ENCODE data around the gene CCDC60. TPM values are rescaled to one million over a fixed set of nuclear protein-coding genes. Genes with fewer than 3 reads are reported as not detected.
A peak's percentile ranks its signal among the peaks of the same experiment; 100 is the strongest.

The CCDC60 gene
- total RNA-seq, 1 experiment from 2014 or later: not detected

DNA sequence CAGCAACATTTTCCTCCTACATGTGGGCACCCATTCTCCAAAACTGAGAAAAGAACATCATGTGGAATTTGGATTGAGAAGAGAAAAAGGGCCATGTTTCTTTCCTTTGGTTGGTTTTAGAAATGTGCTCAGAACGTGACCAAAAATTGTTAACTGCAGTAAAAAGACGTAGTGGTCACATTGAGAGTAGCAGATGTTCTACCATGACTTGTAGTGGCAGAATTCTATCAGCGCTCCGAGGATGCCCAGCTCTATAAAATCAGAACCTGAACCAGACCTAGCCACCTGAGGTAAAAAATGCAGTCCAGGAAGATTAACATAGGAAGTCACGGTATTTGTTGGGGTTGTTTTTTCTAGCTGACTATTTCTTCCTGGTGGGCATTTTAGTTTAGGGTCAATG, 157.3 kb downstream of the CCDC60 start:
- Histone ChIP-seq H3K27me3 (replicated peaks) (no peaks in the 10 kb centered on the region), H3K9me3 (replicated peaks) (no peaks in the 10 kb centered on the region), H3K4me3 (no peak overlapping the region), H3K27ac (no peak overlapping the region), H3K4me1 (replicated peaks) (no peaks in the 10 kb centered on the region), H3K36me3 (no peaks in the 10 kb centered on the region)
- DNase-seq (ENCODE audit: low read depth in 1 of 2, low spot score in 2 of 2): no peak

DNA sequence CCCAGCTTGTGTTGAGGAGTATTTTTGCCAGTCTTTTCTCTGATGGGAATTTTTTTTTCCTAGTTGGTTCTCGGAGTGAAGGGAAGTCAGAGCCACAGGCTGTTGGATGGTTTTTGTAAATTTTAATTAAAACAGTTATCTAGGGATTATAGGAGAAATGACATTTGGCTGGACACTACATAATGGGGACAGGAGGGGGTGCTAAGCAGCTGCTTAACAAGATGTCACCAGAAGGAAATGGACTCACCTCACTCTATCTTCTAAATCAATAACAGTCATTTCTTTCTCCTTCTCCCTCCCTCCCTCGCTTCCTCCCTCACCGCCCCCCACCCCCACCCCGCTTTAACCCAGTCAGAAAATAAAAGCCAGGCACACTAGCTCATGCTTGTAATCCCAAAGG, 165.7 kb downstream of the CCDC60 start:
- DNase-seq (ENCODE audit: low read depth in 1 of 2, low spot score in 2 of 2): no peak
- no peaks in the 10 kb centered on the region for H3K9me3 ChIP-seq (replicated peaks)
- no peaks in the 10 kb centered on the region for H3K36me3 ChIP-seq
- no peaks in the 10 kb centered on the region for H3K27me3 ChIP-seq (replicated peaks)
- no peak overlapping the region for H3K4me3 ChIP-seq
- no peaks in the 10 kb centered on the region for H3K4me1 ChIP-seq (replicated peaks)
- H3K27ac ChIP-seq: no peak overlapping the region

DNA sequence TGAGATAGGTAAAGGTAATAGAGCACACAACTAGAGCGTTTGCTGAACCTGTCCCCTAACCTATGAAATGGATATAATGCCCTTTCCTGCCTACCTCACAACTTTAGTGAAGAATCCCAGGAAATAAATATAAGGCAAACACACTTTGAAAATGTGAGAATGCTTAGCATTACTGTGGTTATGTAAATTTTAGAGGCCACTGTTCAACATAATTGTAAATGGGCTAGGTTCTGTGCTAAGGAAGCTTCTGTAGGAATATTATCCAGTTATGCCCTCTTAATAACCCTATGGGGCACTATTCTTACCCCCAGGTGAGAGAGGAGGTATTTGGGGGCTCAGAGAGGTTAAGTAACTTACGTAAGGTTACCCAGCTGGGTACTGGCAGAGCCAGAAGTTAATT, 166.5 kb downstream of the CCDC60 start:
- Histone ChIP-seq H3K27me3 (replicated peaks) (no peaks in the 10 kb centered on the region), H3K4me3 (no peak overlapping the region), H3K9me3 (replicated peaks) (no peaks in the 10 kb centered on the region), H3K4me1 (replicated peaks) (no peaks in the 10 kb centered on the region), H3K36me3 (no peaks in the 10 kb centered on the region), H3K27ac (no peak overlapping the region)
- no peak for DNase-seq (ENCODE audit: low read depth in 1 of 2, low spot score in 2 of 2)

DNA sequence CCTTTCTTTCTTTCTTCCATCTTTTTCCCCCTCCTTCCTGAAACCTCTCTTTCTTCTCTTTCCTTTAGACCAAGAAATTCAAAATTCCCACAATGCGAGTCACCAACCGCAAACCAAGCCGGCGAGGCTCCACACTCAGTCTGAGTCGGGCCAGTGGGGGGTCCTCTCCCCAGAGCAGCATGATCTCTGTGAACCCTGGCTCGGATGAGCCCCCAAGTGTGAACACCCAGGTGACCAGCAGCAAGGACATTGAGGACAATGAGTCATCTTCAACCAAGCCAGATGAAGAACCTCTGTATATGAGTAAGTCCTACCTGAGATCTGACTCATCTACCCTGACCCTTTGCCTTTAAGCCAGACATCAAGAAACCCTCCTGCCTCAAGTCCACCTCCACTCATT, 170.5 kb downstream of the CCDC60 start:
- Histone ChIP-seq H3K4me3 (no peak overlapping the region), H3K36me3 (no peaks in the 10 kb centered on the region), H3K27ac (no peak overlapping the region), H3K9me3 (replicated peaks) (no peaks in the 10 kb centered on the region), H3K27me3 (replicated peaks) (no peaks in the 10 kb centered on the region), H3K4me1 (replicated peaks) (no peaks in the 10 kb centered on the region)
- DNase-seq (ENCODE audit: low read depth in 1 of 2, low spot score in 2 of 2): no peak

DNA sequence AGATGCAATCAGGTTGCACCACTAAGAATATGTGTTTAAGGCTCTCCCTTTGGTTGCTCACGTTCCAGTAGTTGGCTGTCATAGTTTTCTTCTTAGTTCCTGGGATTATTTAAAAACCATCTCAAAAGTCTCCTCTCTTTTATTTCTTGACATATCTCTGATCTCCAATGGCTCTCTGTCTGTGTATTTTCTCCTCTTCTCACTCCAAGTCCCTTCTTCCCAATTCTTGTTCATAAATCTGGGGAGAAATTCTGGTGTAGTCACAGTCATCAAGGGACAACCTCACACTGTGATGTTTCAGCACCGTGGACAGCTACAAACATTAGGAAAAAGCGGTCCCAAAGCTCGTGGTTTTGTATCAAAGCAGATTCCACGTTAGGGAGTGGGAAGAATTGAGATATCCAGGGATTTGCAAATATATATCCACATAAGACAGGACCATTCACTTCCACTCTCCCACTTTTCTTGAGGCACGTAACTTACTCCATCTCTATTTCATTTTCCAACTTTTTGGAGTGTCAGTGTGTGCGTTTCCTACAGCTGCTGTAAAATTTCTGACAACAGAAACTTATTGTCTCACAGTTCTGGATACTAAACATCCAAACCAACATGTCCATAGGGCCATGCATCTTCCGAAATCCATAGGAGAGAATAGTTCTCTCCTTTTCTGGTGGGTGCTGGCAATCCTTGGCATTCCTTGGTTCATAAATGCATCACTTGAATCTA, 178.4 kb downstream of the CCDC60 start:
- Histone ChIP-seq H3K9me3 (replicated peaks) (no peaks in the 10 kb centered on the region), H3K36me3 (no peaks in the 10 kb centered on the region), H3K4me1 (replicated peaks) (no peaks in the 10 kb centered on the region), H3K4me3 (no peak overlapping the region), H3K27ac (no peak overlapping the region), H3K27me3 (replicated peaks) (no peaks in the 10 kb centered on the region)
- DNase-seq (ENCODE audit: low read depth in 1 of 2, low spot score in 2 of 2): peak in 1 of 2 experiments; percentile 3

DNA sequence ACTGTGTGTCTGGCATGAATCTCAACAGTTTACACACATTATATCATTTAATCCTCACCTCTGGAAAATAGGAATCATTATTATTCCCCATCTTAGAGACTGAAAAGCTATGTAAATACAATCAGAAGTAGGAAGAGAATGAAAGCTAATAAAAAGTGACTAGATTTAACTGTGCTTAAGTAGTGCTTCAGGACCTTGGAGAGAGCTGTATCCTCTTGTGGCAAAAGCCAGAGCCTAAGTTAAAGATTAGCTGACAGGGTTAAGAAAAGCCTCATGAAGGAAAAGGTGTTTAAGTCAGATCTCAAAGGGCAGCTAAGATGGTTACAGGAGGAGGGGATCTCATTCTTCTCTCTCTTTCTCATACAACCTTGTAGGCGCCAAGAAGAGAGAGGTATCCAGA, 193.7 kb downstream of the CCDC60 start:
- Histone ChIP-seq H3K36me3 (no peaks in the 10 kb centered on the region), H3K9me3 (replicated peaks) (no peaks in the 10 kb centered on the region), H3K27ac (no peak overlapping the region), H3K4me1 (replicated peaks) (no peaks in the 10 kb centered on the region), H3K27me3 (replicated peaks) (no peaks in the 10 kb centered on the region), H3K4me3 (no peak overlapping the region)
- DNase-seq (ENCODE audit: low read depth in 1 of 2, low spot score in 2 of 2): no peak

DNA sequence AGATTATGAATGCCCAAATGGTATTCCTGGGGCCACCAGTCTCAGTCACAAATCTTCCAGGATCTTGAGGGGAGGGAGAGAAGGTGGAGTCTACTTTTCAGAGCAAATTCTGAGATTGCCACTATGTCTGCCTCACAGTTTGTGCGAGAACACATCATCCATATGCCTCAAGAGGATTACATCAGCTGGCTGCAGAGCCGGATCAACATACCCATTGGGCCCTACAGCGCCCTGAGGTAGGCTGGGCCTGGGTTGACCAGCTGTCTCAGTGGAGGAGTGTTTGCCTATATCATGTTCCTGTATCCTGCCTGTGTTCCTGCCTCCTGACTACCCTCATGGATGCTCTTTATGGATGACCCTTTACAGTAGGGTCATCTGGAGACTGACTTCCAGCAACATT, 205.9 kb downstream of the CCDC60 start:
- no peaks in the 10 kb centered on the region for H3K4me1 ChIP-seq (replicated peaks)
- no peaks in the 10 kb centered on the region for H3K27me3 ChIP-seq (replicated peaks)
- no peaks in the 10 kb centered on the region for H3K9me3 ChIP-seq (replicated peaks)
- H3K36me3 ChIP-seq: no peaks in the 10 kb centered on the region
- no peak overlapping the region for H3K27ac ChIP-seq
- no peak for DNase-seq (ENCODE audit: low read depth in 1 of 2, low spot score in 2 of 2)
- H3K4me3 ChIP-seq: no peak overlapping the region

DNA sequence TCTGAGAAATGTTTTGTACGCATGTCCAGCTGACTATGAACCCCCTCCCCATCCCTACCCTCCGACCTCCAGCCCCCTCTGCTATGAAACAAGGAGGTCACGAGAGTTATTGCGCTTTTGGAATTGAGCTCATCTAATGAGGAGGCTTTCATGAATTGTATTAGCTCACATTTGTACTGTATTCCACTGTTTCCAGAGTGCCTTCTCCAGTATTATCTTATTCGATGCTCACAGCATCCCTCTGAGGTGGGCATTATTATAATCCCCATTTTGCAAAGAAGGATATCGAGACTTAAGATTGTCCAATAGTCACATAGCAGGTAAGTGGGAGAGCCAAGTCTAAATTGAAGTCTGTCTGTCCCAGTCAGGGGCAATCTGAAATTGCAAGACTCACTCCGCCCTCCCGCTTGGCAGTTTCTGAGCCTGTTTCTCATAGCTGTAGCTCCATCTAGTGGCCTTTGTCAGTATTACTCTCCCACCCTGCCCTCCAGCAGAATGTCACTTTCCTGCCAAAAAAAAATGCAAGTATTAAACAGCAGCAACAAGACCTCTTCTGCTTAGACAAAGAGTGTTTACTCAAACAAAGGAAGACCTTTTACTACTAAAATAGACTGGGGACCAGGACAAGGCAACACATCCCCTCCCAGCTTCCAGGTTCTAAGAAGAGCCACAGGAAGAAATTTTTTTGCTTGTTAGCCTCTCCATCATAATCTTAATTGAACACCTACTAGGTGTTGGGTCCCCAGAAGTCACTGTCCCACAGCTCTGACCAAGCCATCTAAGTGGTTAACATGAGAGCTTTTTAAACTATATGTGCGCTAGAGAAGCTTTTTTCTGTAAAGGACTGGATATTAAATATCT, 210.5 kb downstream of the CCDC60 start:
- H3K27ac ChIP-seq: no peak overlapping the region
- H3K9me3 ChIP-seq (replicated peaks): no peaks in the 10 kb centered on the region
- H3K4me1 ChIP-seq (replicated peaks): no peaks in the 10 kb centered on the region
- H3K36me3 ChIP-seq: no peaks in the 10 kb centered on the region
- peak; percentile 48 to 60 for DNase-seq (ENCODE audit: low read depth in 1 of 2, low spot score in 2 of 2)
- H3K4me3 ChIP-seq: no peak overlapping the region
- no peaks in the 10 kb centered on the region for H3K27me3 ChIP-seq (replicated peaks)

DNA sequence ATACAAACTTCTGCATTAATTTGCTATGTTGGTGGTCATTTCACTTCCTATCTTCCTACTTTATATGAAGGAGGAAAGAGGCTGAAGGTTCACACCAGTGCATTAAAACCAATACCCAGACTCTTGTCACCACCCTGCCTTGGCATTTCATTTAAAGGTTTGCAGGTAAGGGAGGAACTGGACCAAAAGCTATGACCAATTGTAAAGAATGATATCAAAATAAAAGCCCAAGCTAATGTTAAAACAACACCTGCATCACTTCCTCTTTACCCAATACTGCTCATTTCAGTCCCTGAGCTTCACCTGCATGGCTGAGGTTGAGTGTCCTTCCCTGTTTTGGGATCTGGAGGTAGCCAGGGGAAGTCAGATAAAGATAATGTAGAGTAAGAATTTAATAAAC, 211.8 kb downstream of the CCDC60 start:
- Histone ChIP-seq H3K27me3 (replicated peaks) (no peaks in the 10 kb centered on the region), H3K27ac (no peak overlapping the region), H3K36me3 (no peaks in the 10 kb centered on the region), H3K4me3 (no peak overlapping the region), H3K4me1 (replicated peaks) (no peaks in the 10 kb centered on the region), H3K9me3 (replicated peaks) (no peaks in the 10 kb centered on the region)
- no peak for DNase-seq (ENCODE audit: low read depth in 1 of 2, low spot score in 2 of 2)

DNA sequence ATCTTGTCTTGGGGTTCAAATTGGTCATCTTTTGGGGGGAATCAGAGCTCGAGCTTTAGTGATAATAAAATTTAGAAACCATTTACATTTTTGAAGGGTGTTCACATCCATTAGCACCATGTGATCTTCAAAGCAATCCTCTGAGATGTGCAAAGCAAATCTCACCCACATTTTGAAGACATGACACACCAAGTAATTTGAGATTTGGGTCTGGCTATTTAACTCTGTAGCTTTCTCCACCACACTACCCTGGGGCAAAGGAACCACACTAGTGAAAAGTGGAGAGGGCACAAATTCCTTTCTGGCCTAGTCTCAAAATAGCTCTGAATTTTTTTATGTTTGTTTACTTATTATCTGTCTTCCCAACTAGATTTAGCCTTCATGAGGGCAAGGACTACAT, 212.5 kb downstream of the CCDC60 start:
- DNase-seq (ENCODE audit: low read depth in 1 of 2, low spot score in 2 of 2): no peak

DNA sequence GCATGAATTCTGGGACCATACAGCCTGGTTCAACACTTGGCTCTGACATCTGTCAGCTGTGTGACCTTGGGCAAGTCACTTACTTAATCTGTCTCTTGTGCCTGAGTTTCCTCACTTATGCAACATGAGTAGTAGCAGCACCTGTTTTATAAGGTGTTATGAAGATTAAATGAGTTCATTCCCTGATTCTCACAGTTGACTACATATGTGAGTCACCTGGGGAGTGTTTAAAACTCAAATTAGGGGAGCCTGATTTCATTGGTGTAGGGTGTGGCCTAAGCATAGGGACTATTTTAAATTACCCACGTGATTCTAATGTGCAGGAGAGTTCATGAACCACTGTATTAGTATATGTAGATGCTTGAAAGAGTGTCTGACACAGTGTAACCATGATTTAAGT, 222.3 kb downstream of the CCDC60 start:
- Histone ChIP-seq H3K27me3 (replicated peaks) (peaks cover 6% of the 10 kb centered on the region; the same call in 1 of the 2 replicates), H3K4me1 (replicated peaks) (no peaks in the 10 kb centered on the region), H3K4me3 (no peak overlapping the region), H3K36me3 (no peaks in the 10 kb centered on the region), H3K9me3 (replicated peaks) (no peaks in the 10 kb centered on the region), H3K27ac (no peak overlapping the region)
- DNase-seq (ENCODE audit: low read depth in 1 of 2, low spot score in 2 of 2): no peak

More for the DNA sequence above, 212.5 kb downstream of the CCDC60 start:
- Histone ChIP-seq H3K4me3 (no peak overlapping the region), H3K36me3 (no peaks in the 10 kb centered on the region), H3K27me3 (replicated peaks) (peaks cover 5% of the 10 kb centered on the region; the same call in 1 of the 2 replicates), H3K4me1 (replicated peaks) (no peaks in the 10 kb centered on the region), H3K27ac (no peak overlapping the region), H3K9me3 (replicated peaks) (no peaks in the 10 kb centered on the region)

DNA sequence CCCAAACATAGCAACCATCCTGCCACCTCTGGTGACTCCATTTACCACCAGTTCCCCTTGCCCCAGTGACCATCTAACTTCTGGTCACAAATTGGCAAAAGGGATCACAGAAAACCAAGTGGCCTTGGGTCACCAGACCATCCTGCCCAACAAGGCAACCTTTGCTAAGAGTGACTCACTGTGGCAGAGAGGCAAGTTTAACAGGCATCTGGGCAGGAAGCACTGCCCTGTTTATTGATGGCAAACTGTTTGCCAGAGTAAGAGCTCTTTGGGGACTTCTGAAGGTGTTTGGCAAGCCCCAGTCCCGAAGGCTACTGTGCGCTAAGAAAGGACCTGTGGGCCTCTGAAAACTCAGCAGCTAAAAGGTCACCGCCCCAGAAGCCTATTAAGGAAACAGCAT, 230.9 kb downstream of the CCDC60 start:
- Histone ChIP-seq H3K36me3 (no peaks in the 10 kb centered on the region), H3K9me3 (replicated peaks) (no peaks in the 10 kb centered on the region), H3K4me3 (no peak overlapping the region), H3K27ac (no peak overlapping the region), H3K4me1 (replicated peaks) (no peaks in the 10 kb centered on the region), H3K27me3 (replicated peaks) (no peaks in the 10 kb centered on the region)
- no peak for DNase-seq (ENCODE audit: low read depth in 1 of 2, low spot score in 2 of 2)

DNA sequence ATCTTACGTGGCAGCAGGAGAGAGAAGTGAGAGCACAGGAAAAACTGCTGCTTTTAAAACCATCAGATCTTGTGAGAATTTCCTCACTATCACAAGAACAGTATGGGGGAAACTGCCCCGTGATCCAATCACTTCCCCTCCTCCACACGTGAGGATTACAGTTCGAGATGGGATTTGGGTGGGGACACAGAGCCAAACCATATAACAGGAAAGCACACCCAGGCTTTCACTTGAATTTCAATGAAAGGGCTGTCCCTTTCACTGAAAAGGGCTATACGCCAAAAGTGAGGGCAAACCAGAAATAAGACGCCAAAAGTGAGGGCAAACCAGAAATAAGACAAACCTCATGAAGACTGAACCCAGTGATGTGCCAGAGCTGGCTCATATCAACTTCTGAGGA, 236.2 kb downstream of the CCDC60 start:
- no peaks in the 10 kb centered on the region for H3K4me1 ChIP-seq (replicated peaks)
- H3K9me3 ChIP-seq (replicated peaks): no peaks in the 10 kb centered on the region
- no peaks in the 10 kb centered on the region for H3K36me3 ChIP-seq
- no peaks in the 10 kb centered on the region for H3K27me3 ChIP-seq (replicated peaks)
- H3K27ac ChIP-seq: no peak overlapping the region
- DNase-seq (ENCODE audit: low read depth in 1 of 2, low spot score in 2 of 2): no peak
- H3K4me3 ChIP-seq: no peak overlapping the region

DNA sequence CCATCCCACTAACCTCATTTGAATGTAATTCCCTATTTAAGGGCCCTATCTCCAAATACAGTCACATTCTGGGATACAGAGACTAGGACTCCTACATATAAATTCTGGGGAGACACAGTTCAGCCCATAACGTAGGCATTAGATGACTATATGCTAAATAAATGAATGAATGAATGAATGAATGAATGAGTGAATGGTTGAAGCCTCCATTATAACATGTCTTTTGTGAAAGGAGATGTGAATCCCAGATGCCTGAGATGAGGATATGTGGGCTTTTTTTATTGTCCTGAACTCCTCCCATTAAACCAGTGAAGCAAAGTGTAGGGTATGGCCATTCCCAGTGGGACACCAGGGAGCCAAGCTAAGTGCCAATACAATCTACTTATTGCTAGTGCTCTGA, 238.6 kb downstream of the CCDC60 start:
- H3K4me1 ChIP-seq (replicated peaks): no peaks in the 10 kb centered on the region
- H3K27ac ChIP-seq: no peak overlapping the region
- no peaks in the 10 kb centered on the region for H3K36me3 ChIP-seq
- no peaks in the 10 kb centered on the region for H3K9me3 ChIP-seq (replicated peaks)
- no peaks in the 10 kb centered on the region for H3K27me3 ChIP-seq (replicated peaks)
- H3K4me3 ChIP-seq: no peak overlapping the region
- no peak for DNase-seq (ENCODE audit: low read depth in 1 of 2, low spot score in 2 of 2)

All from SJSA1 (cell line).